H9 (cell line): ENCODE data around the gene ASTN2. TPM values are rescaled to one million over a fixed set of nuclear protein-coding genes. Genes with fewer than 3 reads are reported as not detected.

Experiments
- DNase-seq: peaks from one replicate; pipeline ENCODE4 v3.0.0-alpha.2; 2017
- H2AFZ ChIP-seq: one replicate; pipeline ENCODE4 v1.6.1; 2013; ENCODE audit warnings: mild to moderate bottlenecking, low read length, control low read depth, moderate library complexity
- H2AK5ac ChIP-seq: 2 replicates; pipeline ENCODE4 v1.6.1; 2013; ENCODE audit warnings: low read length, control low read depth, mixed read lengths; ENCODE audit not compliant: insufficient read length
- H2BK120ac ChIP-seq: one replicate; pipeline ENCODE4 v1.6.1; 2013; ENCODE audit warnings: low read depth, mild to moderate bottlenecking, low read length, control low read depth, inconsistent platforms; ENCODE audit not compliant: poor library complexity, severe bottlenecking
- H2BK12ac ChIP-seq: 2 replicates; pipeline ENCODE4 v1.6.1; 2013; ENCODE audit warnings: low read length, control low read depth, mixed read lengths, low read depth; ENCODE audit not compliant: insufficient read length
- H2BK15ac ChIP-seq: 2 replicates; pipeline ENCODE4 v1.6.1; 2013; ENCODE audit warnings: low read depth, low read length, control low read depth
- H2BK20ac ChIP-seq: one replicate; pipeline ENCODE4 v1.6.1; 2013; ENCODE audit warnings: low read depth, mild to moderate bottlenecking, low read length, control low read depth, inconsistent platforms; ENCODE audit not compliant: poor library complexity, severe bottlenecking
- H2BK5ac ChIP-seq: 2 replicates; pipeline ENCODE4 v1.6.1; 2013; ENCODE audit warnings: low read length, control low read depth, mixed read lengths; ENCODE audit not compliant: insufficient read length
- H3K14ac ChIP-seq: 2 replicates; pipeline ENCODE4 v1.6.1; 2013; ENCODE audit warnings: low read length, control low read depth; ENCODE audit not compliant: insufficient read depth
- H3K18ac ChIP-seq: 2 replicates; pipeline ENCODE4 v1.6.1; 2013; ENCODE audit warnings: low read depth, mild to moderate bottlenecking, mixed read lengths, low read length, control low read depth; ENCODE audit not compliant: insufficient read length
- H3K23ac ChIP-seq: 2 replicates; pipeline ENCODE4 v1.6.1; 2013; ENCODE audit warnings: low read length, control low read depth, mixed read lengths, low read depth; ENCODE audit not compliant: insufficient read length
- H3K23me2 ChIP-seq: 2 replicates; pipeline ENCODE4 v1.6.1; 2013; ENCODE audit warnings: low read depth, mild to moderate bottlenecking, mixed read lengths, low read length, control low read depth; ENCODE audit not compliant: insufficient read length, poor library complexity, severe bottlenecking
- H3K27ac ChIP-seq: 2 replicates; pipeline ENCODE4 v1.5.1; 2013; ENCODE audit warnings: low read length, control low read depth, mixed read lengths, low read depth; ENCODE audit not compliant: insufficient read length
- H3K27me3 ChIP-seq: 2 replicates; pipeline ENCODE4 v1.6.1; 2013; ENCODE audit warnings: low read length, control low read depth, inconsistent platforms; ENCODE audit not compliant: insufficient read depth
- H3K4ac ChIP-seq: 2 replicates; pipeline ENCODE4 v1.6.1; 2013; ENCODE audit warnings: low read depth, mild to moderate bottlenecking, control low read depth, inconsistent platforms, low read length, moderate library complexity
- H3K4me1 ChIP-seq: 2 replicates; pipeline ENCODE4 v1.6.1; 2013; ENCODE audit warnings: low read length, control low read depth, inconsistent platforms; ENCODE audit not compliant: insufficient read depth
- H3K4me2 ChIP-seq: 2 replicates; pipeline ENCODE4 v1.6.1; 2013; ENCODE audit warnings: low read length, control low read depth, mixed read lengths; ENCODE audit not compliant: insufficient read length, insufficient read depth
- H3K56ac ChIP-seq: 2 replicates; pipeline ENCODE4 v1.6.1; 2013; ENCODE audit warnings: low read depth, mild to moderate bottlenecking, mixed read lengths, low read length, control low read depth; ENCODE audit not compliant: insufficient read length
- H3K79me1 ChIP-seq: 2 replicates; pipeline ENCODE4 v1.6.1; 2013; ENCODE audit warnings: low read depth, mild to moderate bottlenecking, moderate library complexity, low read length, control low read depth, inconsistent platforms; ENCODE audit not compliant: insufficient read depth, poor library complexity, severe bottlenecking
- H3K79me2 ChIP-seq: 2 replicates; pipeline ENCODE4 v1.6.1; 2013; ENCODE audit warnings: low read length, control low read depth, inconsistent platforms; ENCODE audit not compliant: insufficient read depth
- H3K9ac ChIP-seq: 2 replicates; pipeline ENCODE4 v1.6.1; 2013; ENCODE audit warnings: low read length, control low read depth, mixed read lengths; ENCODE audit not compliant: insufficient read length; ENCODE audit errors: extremely low read depth
- H3K9me3 ChIP-seq: one replicate; pipeline ENCODE4 v1.6.1; 2013; ENCODE audit warnings: low read depth, low read length, inconsistent platforms; ENCODE audit not compliant: control insufficient read depth
- H3T11ph ChIP-seq: one replicate; pipeline ENCODE4 v1.6.1; 2013; ENCODE audit warnings: mild to moderate bottlenecking, low read length, control low read depth, inconsistent platforms
- H4K20me1 ChIP-seq: one replicate; pipeline ENCODE4 v1.6.1; 2013; ENCODE audit not compliant: control insufficient read depth, insufficient read length, insufficient read depth
- H4K5ac ChIP-seq: 2 replicates; pipeline ENCODE4 v1.6.1; 2013; ENCODE audit warnings: low read depth, mild to moderate bottlenecking, mixed read lengths, low read length, control low read depth; ENCODE audit not compliant: insufficient read length
- H4K8ac ChIP-seq: replicated peaks from 2 replicates; pipeline ENCODE4 v1.6.1; 2013; ENCODE audit warnings: low read length, control low read depth, mixed read lengths, low read depth; ENCODE audit not compliant: insufficient read length
- H4K91ac ChIP-seq: 2 replicates; pipeline ENCODE4 v1.6.1; 2013; ENCODE audit warnings: low read depth, mild to moderate bottlenecking, moderate library complexity, mixed read lengths, low read length, control low read depth; ENCODE audit not compliant: insufficient read length
- H3K27ac Mint-ChIP-seq, 3 experiments: 2 replicates in 2 of 3; 3 replicates in 1 of 3; pipeline ENCODE4 v1.8.0; 2020 to 2021; ENCODE audit warnings: mixed read lengths in 3 of 3, mild to moderate bottlenecking in 1 of 3, moderate library complexity in 1 of 3
- H3K27me3 Mint-ChIP-seq: 2 replicates; pipeline ENCODE4 v1.8.0; 2021; ENCODE audit warnings: low read depth, mild to moderate bottlenecking, moderate library complexity, mixed read lengths
- H3K36me3 Mint-ChIP-seq, 3 experiments: 2 replicates in 2 of 3; 3 replicates in 1 of 3; pipeline ENCODE4 v1.8.0; 2020 to 2021; ENCODE audit warnings: low read depth in 3 of 3, mixed read lengths in 3 of 3; ENCODE audit not compliant: insufficient read depth in 1 of 3
- H3K4me1 Mint-ChIP-seq, 2 experiments: 2 replicates each; pipeline ENCODE4 v1.8.0; 2020; ENCODE audit warnings: mixed read lengths in 2 of 2
- H3K4me3 Mint-ChIP-seq, 2 experiments: 2 replicates in 1 of 2; 3 replicates in 1 of 2; pipeline ENCODE4 v1.8.0; 2020 to 2021; ENCODE audit warnings: mild to moderate bottlenecking in 2 of 2, mixed read lengths in 2 of 2, moderate library complexity in 1 of 2
- H3K9me3 Mint-ChIP-seq, 2 experiments: 2 replicates in 1 of 2; 3 replicates in 1 of 2; pipeline ENCODE4 v1.8.0; 2020; ENCODE audit warnings: mild to moderate bottlenecking in 2 of 2, mixed read lengths in 2 of 2, moderate library complexity in 1 of 2
- CTCF ChIP-seq: fragments of 200-600 bp; sonication (generic); conservative IDR thresholded peaks from 3 replicates; pipeline ENCODE4 v1.8.0; 2021; ENCODE audit warnings: antibody characterized with exemption, mild to moderate bottlenecking
- WGBS: extraction: QIAGEN DNeasy Blood & Tissue Kit; methylation state at CpG from one replicate; pipeline ENCODE4 v1.1.7; 2013; ENCODE audit warnings: missing lambda C conversion rate, low lambda C conversion rate, mixed read lengths; ENCODE audit not compliant: insufficient read length; ENCODE audit errors: extremely low coverage; 5-methylcytosine and 5-hydroxymethylcytosine counted together
- total RNA-seq: library from RNA; stranded (reverse); gene quantifications from 2 replicates; pipeline ENCODE4 v1.2.1, GENCODE V29; 2021

ASTN2 gene
- total RNA-seq, 1 experiment from 2014 or later = 9.7 TPM

GRCh38 chr9:116414374-116414773, 1000.5 kb downstream of the ASTN2 start:
- H4K5ac ChIP-seq = no peak overlapping the region
- no peak overlapping the region for H3K23ac ChIP-seq
- H4K8ac ChIP-seq = no peak overlapping the region
- H3K79me2 ChIP-seq = no peaks in the 10 kb centered on the region
- no peak overlapping the region; a peak in 1 of 7 replicates for H3K27ac Mint-ChIP-seq
- H3K27me3 Mint-ChIP-seq = no peaks in the 10 kb centered on the region
- H3K36me3 Mint-ChIP-seq = no peaks in the 10 kb centered on the region
- no peaks in the 10 kb centered on the region for H3K23me2 ChIP-seq
- H2BK5ac ChIP-seq = no peak overlapping the region
- DNase-seq = no peak
- H3K56ac ChIP-seq = no peak overlapping the region
- H3K9me3 Mint-ChIP-seq = no peaks in the 10 kb centered on the region
- no peak overlapping the region for H2BK120ac ChIP-seq
- H3K4me3 Mint-ChIP-seq = no peak overlapping the region
- no CpG with 5 or more reads among the region's 2 CpGs for WGBS
- no peaks in the 10 kb centered on the region for H3K79me1 ChIP-seq
- H3K4me1 Mint-ChIP-seq = no peaks in the 10 kb centered on the region
- H3T11ph ChIP-seq = no peak overlapping the region
- H4K91ac ChIP-seq = no peak overlapping the region
- H3K4me2 ChIP-seq = no peak overlapping the region
- H3K14ac ChIP-seq = no peak overlapping the region
- H2BK20ac ChIP-seq = no peak overlapping the region
- H2AFZ ChIP-seq = no peak overlapping the region
- no peak overlapping the region for H2AK5ac ChIP-seq
- no peaks in the 10 kb centered on the region for H3K4me1 ChIP-seq
- H2BK12ac ChIP-seq = no peak overlapping the region
- no peak overlapping the region for H3K4ac ChIP-seq
- no peak for TF ChIP-seq CTCF
- no peaks in the 10 kb centered on the region for H3K9me3 ChIP-seq
- no peak overlapping the region for H3K18ac ChIP-seq
- no peaks in the 10 kb centered on the region for H3K27me3 ChIP-seq
- H2BK15ac ChIP-seq = no peak overlapping the region
- no peak overlapping the region for H3K27ac ChIP-seq
- no peak overlapping the region for H3K9ac ChIP-seq
- no peaks in the 10 kb centered on the region for H4K20me1 ChIP-seq
